Body of pancreas (tissue), 4 donors: ENCODE measurements around the gene PML. TPM values are rescaled to one million over a fixed set of nuclear protein-coding genes. Genes with fewer than 3 reads are reported as not detected.

Experiments used
- ATAC-seq: fragments of 150-250 bp; one replicate; pipeline ENCODE4 v1.9.1; 2016
- DNase-seq, 4 donors: peaks; one replicate each; pipeline ENCODE4 v3.0.0-alpha.2; 2019
- H3K27ac ChIP-seq, 4 donors: fragments of 200-600 bp; sonication (generic); 1 replicate in 3 of 4; 2 replicates in 1 of 4; pipeline versions ENCODE4 v1.5.1 to v1.6.1; 2016 to 2019; ENCODE audit warnings: mild to moderate bottlenecking in 1 of 4, mixed read lengths in 1 of 4, moderate library complexity in 1 of 4
- H3K27me3 ChIP-seq, 2 donors: fragments of 200-600 bp; sonication (generic); one replicate each; pipeline ENCODE4 v1.6.0; 2016; ENCODE audit warnings: mild to moderate bottlenecking in 1 of 2
- H3K36me3 ChIP-seq, 2 donors: fragments of 200-600 bp; sonication (generic); replicated peaks in 1 of 2; 2 replicates each; pipeline ENCODE4 v1.5.1; 2016; ENCODE audit warnings: low read depth in 2 of 2; ENCODE audit not compliant: insufficient read depth in 1 of 2
- H3K4me1 ChIP-seq: fragments of 200-600 bp; sonication (generic); one replicate; pipeline ENCODE4 v1.6.0; 2016
- H3K4me3 ChIP-seq, 2 donors: fragments of 200-600 bp; sonication (generic); 1 replicate in 1 of 2; 2 replicates in 1 of 2; pipeline ENCODE4 v1.5.1; 2016 to 2019
- H3K9me3 ChIP-seq, 3 donors: fragments of 200-600 bp; sonication (generic); 1 replicate in 2 of 3; 2 replicates in 1 of 3; pipeline ENCODE4 v1.5.1; 2016
- CTCF ChIP-seq, 7 experiments: fragments of 450-650 bp in 4 of 7; fragments of 200-600 bp in 3 of 7; sonication (generic) in 3 of 7; IDR thresholded peaks; one replicate each; pipeline ENCODE4 v1.5.1; 2016 to 2019; ENCODE audit warnings: antibody characterized with exemption in 7 of 7
- POLR2A ChIP-seq, 3 donors: fragments of 450-650 bp; IDR thresholded peaks; one replicate each; pipeline ENCODE4 v1.6.1; 2016; ENCODE audit warnings: antibody characterized with exemption in 3 of 3, mild to moderate bottlenecking in 2 of 3
- WGBS, 2 donors: methylation state at CpG; one replicate each; pipeline ENCODE4 v1.1.5; 2017; 5-methylcytosine and 5-hydroxymethylcytosine counted together
- intact Hi-C: fragments of 100-400 bp; cut with DNase I; formaldehyde crosslinking; loops from one replicate; pipeline ENCODE4 v1.15.1; 2023
- total RNA-seq, 2 donors: library from RNA; depleted of rRNA; stranded (reverse); fragments of >200 nt; gene quantifications; one replicate each; pipeline ENCODE4 v1.1.0, GENCODE V29; 2016

Gene PML
- 10 to 100 TPM; 27.8 to 38.2 TPM for total RNA-seq

DNA sequence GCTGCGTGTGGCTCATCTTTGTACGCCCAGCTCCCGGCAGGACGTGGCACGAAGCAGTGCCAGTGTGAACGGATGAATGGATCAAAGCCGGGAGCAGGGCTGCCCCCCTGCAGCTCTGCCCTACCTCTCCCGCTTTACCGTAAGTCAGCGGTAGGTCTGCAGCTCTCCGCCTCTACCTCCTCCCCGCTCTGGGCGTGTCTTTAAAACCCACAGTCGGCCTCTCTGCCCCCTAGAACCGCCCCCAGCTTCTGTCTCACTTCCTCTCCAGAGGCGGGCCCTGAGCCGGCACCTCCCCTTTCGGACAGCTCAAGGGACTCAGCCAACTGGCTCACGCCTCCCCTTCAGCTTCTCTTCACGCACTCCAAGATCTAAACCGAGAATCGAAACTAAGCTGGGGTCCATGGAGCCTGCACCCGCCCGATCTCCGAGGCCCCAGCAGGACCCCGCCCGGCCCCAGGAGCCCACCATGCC is at the start of gene PML:
Gene PML, plus strand, starts transcription at position 304 of the 471 bp plus-strand sequence. Its CDS starts 97 bp downstream, at position 401.
- no peaks in the 10 kb centered on the region for H3K27me3 ChIP-seq
- H3K36me3 ChIP-seq: no peaks in the 10 kb centered on the region
- H3K27ac ChIP-seq: peak within 1 kb of the TSS; percentile 66 to 87 (median 80)
- peaks cover 58% of the 10 kb centered on the region for H3K4me1 ChIP-seq
- intact Hi-C loops: no loop called here
- TF ChIP-seq CTCF (IDR thresholded peaks at IDR 0.05) (peak in 1 of 7 experiments; percentile 23), POLR2A (IDR thresholded peaks at IDR 0.05) (peak; percentile 10 to 64 (median 56))
- H3K9me3 ChIP-seq: no peaks in the 10 kb centered on the region
- DNase-seq (peak; percentile 95 to 98 (median 97)), ATAC-seq (peak; percentile 84)
- WGBS, 2 donors: 0% methylated on average over 19 to 26 of the region's 27 CpGs
- H3K4me3 ChIP-seq: peak within 1 kb of the TSS; percentile 59 to 68

DNA sequence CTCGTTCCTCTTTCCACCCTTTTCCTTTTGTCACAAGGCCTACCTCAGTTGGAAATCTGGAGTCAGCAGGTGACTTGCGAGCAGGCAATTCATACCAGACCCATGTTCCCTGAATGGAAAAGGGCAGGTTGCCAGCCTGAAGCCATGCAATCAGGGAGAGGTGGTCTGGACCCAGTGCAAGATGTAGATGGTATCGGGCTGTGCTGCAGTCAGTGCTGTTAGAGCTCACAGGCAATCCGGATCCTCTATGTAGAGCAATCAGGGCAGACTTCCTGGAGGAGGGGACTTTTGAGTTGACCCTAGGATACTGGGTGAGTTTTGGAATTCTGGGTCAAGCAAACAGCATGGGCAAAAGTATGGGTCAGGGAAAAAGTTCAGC is 49.4 kb upstream of the PML start:
- Histone ChIP-seq H3K27me3 (no peaks in the 10 kb centered on the region), H3K4me3 (no peak overlapping the region), H3K4me1 (no peaks in the 10 kb centered on the region), H3K9me3 (no peaks in the 10 kb centered on the region), H3K27ac (no peak overlapping the region), H3K36me3 (no peaks in the 10 kb centered on the region)
- DNase-seq: no peak
- 77 to 87% methylated on average over 4 of the region's 4 CpGs for WGBS, 2 donors
- no peak for TF ChIP-seq POLR2A (IDR thresholded peaks at IDR 0.05)
- no peak for TF ChIP-seq CTCF (IDR thresholded peaks at IDR 0.05)
- intact Hi-C loops: no loop called here
- no peak for ATAC-seq

- Histone ChIP-seq H3K4me3 (no peak overlapping the region), H3K4me1 (peaks cover 4% of the 10 kb centered on the region), H3K36me3 (no peaks in the 10 kb centered on the region), H3K27ac (no peak overlapping the region), H3K27me3 (no peaks in the 10 kb centered on the region), H3K9me3 (no peaks in the 10 kb centered on the region)
- DNase-seq (no peak), ATAC-seq (no peak)
- TF ChIP-seq CTCF (IDR thresholded peaks at IDR 0.05) (no peak), POLR2A (IDR thresholded peaks at IDR 0.05) (no peak)
- 68 to 93% methylated on average over 6 to 16 of the region's 17 CpGs for WGBS, 2 donors
- intact Hi-C loops: no loop called here
Observed at GRCh38 chr15:73946046-73946721, 48.3 kb upstream of the PML start.

GRCh38 chr15:73946795-73947370 is 47.6 kb upstream of the PML start:
- DNase-seq (no peak), ATAC-seq (no peak)
- Histone ChIP-seq H3K27ac (no peak overlapping the region), H3K27me3 (no peaks in the 10 kb centered on the region), H3K9me3 (no peaks in the 10 kb centered on the region), H3K4me1 (peaks cover 11% of the 10 kb centered on the region), H3K4me3 (no peak overlapping the region), H3K36me3 (no peaks in the 10 kb centered on the region)
- WGBS, 2 donors: 92 to 93% methylated on average over 8 to 9 of the region's 9 CpGs
- intact Hi-C loops: no loop called here
- TF ChIP-seq POLR2A (IDR thresholded peaks at IDR 0.05): no peak
- TF ChIP-seq CTCF (IDR thresholded peaks at IDR 0.05): no peak
